Adrenal gland (tissue), 5 donors: ENCODE measurements around the gene TBCE.

Source experiments
- POLR2A ChIP-seq, 2 donors: fragments of 450-650 bp; IDR thresholded peaks; one replicate each; pipeline ENCODE4 v1.6.1; 2017; ENCODE audit warnings: antibody characterized with exemption in 2 of 2, mild to moderate bottlenecking in 2 of 2, moderate library complexity in 1 of 2
- TF ChIP-seq, protein P1 (sequence below), 6 experiments: fragments of 450-650 bp in 4 of 6; fragments of 200-600 bp in 2 of 6; sonication (generic) in 1 of 6; IDR thresholded peaks; 1 replicate in 5 of 6; 2 replicates in 1 of 6; pipeline versions ENCODE4 v1.5.1 to v1.8.0; 2016 to 2021; ENCODE audit warnings: antibody characterized with exemption in 6 of 6, mild to moderate bottlenecking in 2 of 6, moderate library complexity in 1 of 6
- donor health status: DM: no; HTN: no; CAD: no.

GRCh38 chr1:235485558-235485957 lies 118.3 kb downstream of the TBCE start:
- TF ChIP-seq, protein P1, sequence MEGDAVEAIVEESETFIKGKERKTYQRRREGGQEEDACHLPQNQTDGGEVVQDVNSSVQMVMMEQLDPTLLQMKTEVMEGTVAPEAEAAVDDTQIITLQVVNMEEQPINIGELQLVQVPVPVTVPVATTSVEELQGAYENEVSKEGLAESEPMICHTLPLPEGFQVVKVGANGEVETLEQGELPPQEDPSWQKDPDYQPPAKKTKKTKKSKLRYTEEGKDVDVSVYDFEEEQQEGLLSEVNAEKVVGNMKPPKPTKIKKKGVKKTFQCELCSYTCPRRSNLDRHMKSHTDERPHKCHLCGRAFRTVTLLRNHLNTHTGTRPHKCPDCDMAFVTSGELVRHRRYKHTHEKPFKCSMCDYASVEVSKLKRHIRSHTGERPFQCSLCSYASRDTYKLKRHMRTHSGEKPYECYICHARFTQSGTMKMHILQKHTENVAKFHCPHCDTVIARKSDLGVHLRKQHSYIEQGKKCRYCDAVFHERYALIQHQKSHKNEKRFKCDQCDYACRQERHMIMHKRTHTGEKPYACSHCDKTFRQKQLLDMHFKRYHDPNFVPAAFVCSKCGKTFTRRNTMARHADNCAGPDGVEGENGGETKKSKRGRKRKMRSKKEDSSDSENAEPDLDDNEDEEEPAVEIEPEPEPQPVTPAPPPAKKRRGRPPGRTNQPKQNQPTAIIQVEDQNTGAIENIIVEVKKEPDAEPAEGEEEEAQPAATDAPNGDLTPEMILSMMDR (IDR thresholded peaks at IDR 0.05) = no peak
- no peak for TF ChIP-seq POLR2A (IDR thresholded peaks at IDR 0.05)
